Activated naive CD8-positive, alpha-beta T cell treated with anti-CD3 and anti-CD28 coated beads, Interleukin-2, amount 10 ng/mL, durations not matched to agents 7 days and 5 days (primary cell): Measurements from ENCODE around the gene RAVER1. TPM values are rescaled to one million over a fixed set of nuclear protein-coding genes. Genes with fewer than 3 reads are reported as not detected.
"Not testable (repeated sequence)": the region's sequence is repeated elsewhere in the genome, so short reads cannot be mapped to it uniquely, and the experiment has no call there.

Experiments used
- ATAC-seq: fragments of 150-1000 bp; cut with Tn5 transposase; one replicate; pipeline ENCODE4 v1.10.0; 2021; ENCODE audit warnings: low read depth, moderate library complexity
- POLR2A ChIA-PET: fragments of 350-600 bp; sonication (Branson Sonifier 250); formaldehyde crosslinking; loops from one replicate; lab custom pipeline; 2021; ENCODE audit warnings: antibody characterized with exemption; lab: Charles Lee
- DNase-seq: peaks from one replicate; pipeline ENCODE4 v3.0.0; 2021
- H3K27ac Mint-ChIP-seq: one replicate; pipeline ENCODE4 v1.8.0; 2022; ENCODE audit warnings: mild to moderate bottlenecking, mixed read lengths
- H3K27me3 Mint-ChIP-seq: one replicate; pipeline ENCODE4 v1.8.0; 2022; ENCODE audit warnings: mild to moderate bottlenecking, moderate library complexity, mixed read lengths
- H3K36me3 Mint-ChIP-seq: one replicate; pipeline ENCODE4 v1.8.0; 2021; ENCODE audit warnings: mild to moderate bottlenecking, mixed read lengths
- H3K4me1 Mint-ChIP-seq: one replicate; pipeline ENCODE4 v1.8.0; 2021; ENCODE audit warnings: mixed read lengths
- H3K4me3 Mint-ChIP-seq: one replicate; pipeline ENCODE4 v1.8.0; 2022; ENCODE audit warnings: mild to moderate bottlenecking, moderate library complexity, mixed read lengths
- H3K9me3 Mint-ChIP-seq: one replicate; pipeline ENCODE4 v1.8.0; 2021; ENCODE audit warnings: mixed read lengths
- total RNA-seq, 2 experiments: library from RNA; stranded (reverse); gene quantifications; one replicate each; pipeline ENCODE4 v1.2.3, GENCODE V29; 2021

Gene RAVER1
- total RNA-seq, 2 experiments from 2014 or later = 77.9 to 78.5 TPM

GRCh38 chr19:10289167-10289835, 44.0 kb downstream of the RAVER1 start:
- Mint-ChIP-seq H3K9me3 (peaks cover 3% of the 10 kb centered on the region), H3K4me3 (peak overlapping the region; percentile 77), H3K27me3 (peaks cover 62% of the 10 kb centered on the region), H3K36me3 (peaks cover 16% of the 10 kb centered on the region), H3K4me1 (peaks cover 54% of the 10 kb centered on the region), H3K27ac (no peak overlapping the region)
- DNase-seq (peak; percentile 72), ATAC-seq (peak; percentile 28)
- POLR2A ChIA-PET = interaction anchor here (0.6 to 5.0 kb wide), 8 partner anchors 11 to 131 kb away, joined by 3 to 60 read pairs (median 4); partner anchors contain the start of genes ICAM1 and RAVER1

GRCh38 chr19:10288662-10289166, 44.6 kb downstream of the RAVER1 start:
- ATAC-seq = no peak

GRCh38 chr19:10286803-10287737, 46.3 kb downstream of the RAVER1 start, which contains the start of gene ICAM4:
ICAM4 (plus strand) TSS chr19:10286955; CDS start chr19:10287013, 58 bp downstream.
- Mint-ChIP-seq H3K27ac (peak within 1 kb of the TSS; percentile 42), H3K9me3 (no peaks in the 10 kb centered on the region), H3K4me1 (peaks cover 47% of the 10 kb centered on the region), H3K27me3 (peaks cover 41% of the 10 kb centered on the region), H3K4me3 (peak within 1 kb of the TSS; percentile 75), H3K36me3 (peaks cover 18% of the 10 kb centered on the region)
- POLR2A ChIA-PET = interaction anchor here (0.7 to 3.1 kb wide), 6 partner anchors 9 to 131 kb away, joined by 3 to 49 read pairs (median 4); partner anchors contain the start of genes ICAM1 and RAVER1
- peak; percentile 65 for ATAC-seq
- peak; percentile 72 for DNase-seq

More at GRCh38 chr19:10288662-10289166, 44.6 kb downstream of the RAVER1 start:
- POLR2A ChIA-PET = interaction anchor here (0.6 to 5.0 kb wide), 5 partner anchors 11 to 132 kb away, joined by 3 to 60 read pairs (median 4); partner anchors contain the start of genes ICAM1 and RAVER1
- peak overlapping the region; percentile 62 for H3K27ac Mint-ChIP-seq
- DNase-seq = no peak
- H3K9me3 Mint-ChIP-seq = peaks cover 3% of the 10 kb centered on the region
- H3K27me3 Mint-ChIP-seq = peaks cover 57% of the 10 kb centered on the region
- peaks cover 21% of the 10 kb centered on the region for H3K36me3 Mint-ChIP-seq
- peaks cover 54% of the 10 kb centered on the region for H3K4me1 Mint-ChIP-seq
- H3K4me3 Mint-ChIP-seq = peak overlapping the region; percentile 77

GRCh38 chr19:10285393-10285792, 47.9 kb downstream of the RAVER1 start:
- Mint-ChIP-seq H3K9me3 (no peaks in the 10 kb centered on the region), H3K36me3 (peaks cover 19% of the 10 kb centered on the region), H3K27ac (peak overlapping the region; percentile 5), H3K4me1 (peaks cover 36% of the 10 kb centered on the region), H3K27me3 (peaks cover 24% of the 10 kb centered on the region), H3K4me3 (no peak overlapping the region)
- POLR2A ChIA-PET = interaction anchor here (0.5 to 3.1 kb wide), 3 partner anchors 9 to 95 kb away, joined by 3 to 49 read pairs (median 4); partner anchors contain the start of genes ICAM1 and TYK2
- DNase-seq (no peak), ATAC-seq (no peak)

GRCh38 chr19:10284960-10285278, 48.4 kb downstream of the RAVER1 start:
- Mint-ChIP-seq H3K9me3 (no peaks in the 10 kb centered on the region), H3K36me3 (peaks cover 19% of the 10 kb centered on the region), H3K27me3 (peaks cover 20% of the 10 kb centered on the region), H3K4me1 (peaks cover 35% of the 10 kb centered on the region), H3K27ac (no peak overlapping the region), H3K4me3 (no peak overlapping the region)
- POLR2A ChIA-PET = interaction anchor here (1.4 to 3.1 kb wide), 3 partner anchors 14 to 95 kb away, joined by 4 to 49 read pairs (median 7); partner anchors contain the start of genes ICAM1 and TYK2
- no peak for ATAC-seq
- DNase-seq = no peak

- H3K27me3 Mint-ChIP-seq = peaks cover 18% of the 10 kb centered on the region
- H3K27ac Mint-ChIP-seq = no peak overlapping the region
- H3K9me3 Mint-ChIP-seq = no peaks in the 10 kb centered on the region
- POLR2A ChIA-PET = interaction anchor here (1.4 to 1.9 kb wide), 2 partner anchors 13 to 96 kb away, joined by 4 to 7 read pairs; partner anchors contain the start of genes ICAM1 and TYK2
- peaks cover 19% of the 10 kb centered on the region for H3K36me3 Mint-ChIP-seq
- ATAC-seq (no peak), DNase-seq (no peak)
- H3K4me1 Mint-ChIP-seq = peaks cover 37% of the 10 kb centered on the region
- no peak overlapping the region for H3K4me3 Mint-ChIP-seq
Observed at GRCh38 chr19:10284065-10284959, 49.0 kb downstream of the RAVER1 start.

GRCh38 chr19:10283301-10284064, 49.8 kb downstream of the RAVER1 start:
- Mint-ChIP-seq H3K9me3 (no peaks in the 10 kb centered on the region), H3K4me3 (no peak overlapping the region), H3K27me3 (peaks cover 10% of the 10 kb centered on the region), H3K27ac (no peak overlapping the region), H3K36me3 (peaks cover 22% of the 10 kb centered on the region), H3K4me1 (peaks cover 33% of the 10 kb centered on the region)
- ATAC-seq = no peak
- POLR2A ChIA-PET = interaction anchor here (1.9 kb wide), 1 partner anchor 12 kb away, joined by 7 read pairs; the partner anchor contains the start of gene ICAM1
- no peak for DNase-seq

GRCh38 chr19:10282043-10282442, 51.3 kb downstream of the RAVER1 start:
- H3K27ac Mint-ChIP-seq, H3K27me3 Mint-ChIP-seq, H3K4me3 Mint-ChIP-seq, DNase-seq, ATAC-seq, H3K9me3 Mint-ChIP-seq, POLR2A ChIA-PET: not testable (repeated sequence)
- peaks cover 29% of the 10 kb centered on the region for H3K4me1 Mint-ChIP-seq
- peaks cover 23% of the 10 kb centered on the region for H3K36me3 Mint-ChIP-seq

- Mint-ChIP-seq H3K9me3 (no peaks in the 10 kb centered on the region), H3K27ac (peak overlapping the region; percentile 36), H3K36me3 (peaks cover 16% of the 10 kb centered on the region), H3K4me1 (peaks cover 11% of the 10 kb centered on the region), H3K4me3 (peak overlapping the region; percentile 7), H3K27me3 (no peaks in the 10 kb centered on the region)
- DNase-seq (no peak), ATAC-seq (peak; percentile 66)
- POLR2A ChIA-PET = interaction anchor here (0.6 to 2.5 kb wide), 5 partner anchors 9 to 148 kb away, joined by 3 to 26 read pairs (median 3); partner anchors contain the start of gene ICAM1
Observed at GRCh38 chr19:10279737-10280442, 53.4 kb downstream of the RAVER1 start.

- Mint-ChIP-seq H3K4me3 (no peak overlapping the region), H3K9me3 (no peaks in the 10 kb centered on the region), H3K27ac (peak overlapping the region; percentile 60), H3K36me3 (peaks cover 12% of the 10 kb centered on the region), H3K4me1 (peaks cover 13% of the 10 kb centered on the region), H3K27me3 (no peaks in the 10 kb centered on the region)
- DNase-seq = no peak
- POLR2A ChIA-PET = interaction anchor here (0.6 to 2.5 kb wide), 2 partner anchors 8 to 110 kb away, joined by 3 to 26 read pairs; partner anchors contain the start of gene ICAM1
- no peak for ATAC-seq
Observed at GRCh38 chr19:10278935-10279334, 54.4 kb downstream of the RAVER1 start.
